ENCODE measurements around the gene PTPRJ.
A peak's percentile ranks its signal among the peaks of the same experiment; 100 is the strongest.
"Not testable (repeated sequence)": the region's sequence is repeated elsewhere in the genome, so short reads cannot be mapped to it uniquely, and the experiment has no call there.

The PTPRJ gene

DNA sequence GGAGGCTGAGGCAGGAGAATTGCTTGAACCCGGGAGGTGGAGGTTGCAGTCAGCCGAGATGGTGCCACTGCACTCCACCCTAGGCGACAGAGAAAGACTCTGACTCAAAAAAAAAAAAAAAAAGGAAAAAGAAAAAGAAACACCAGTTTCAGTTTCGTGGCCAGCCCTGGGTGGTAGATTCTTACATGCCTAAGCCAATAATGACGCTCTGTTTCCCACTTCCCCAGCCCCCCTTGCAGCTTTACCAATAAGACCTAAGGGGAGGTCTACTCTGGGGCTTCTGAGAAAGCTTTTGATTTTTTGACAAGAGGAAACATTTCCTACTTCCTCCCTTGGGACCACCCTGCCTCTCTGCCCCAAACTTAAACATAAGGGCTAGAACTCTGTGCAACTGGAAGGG lies 30.0 kb upstream of the PTPRJ start:
- Histone ChIP-seq H3K4me3 (replicated peaks; ENCODE audit: low read depth, low read length) (no peak overlapping the region), H3K27me3 (replicated peaks; ENCODE audit: control insufficient read depth, insufficient read depth, low read length) (no peaks in the 10 kb centered on the region), H3K36me3 (ENCODE audit: control insufficient read depth, insufficient read depth, low read length) (no peaks in the 10 kb centered on the region)
- no peak for TF ChIP-seq CTCF (IDR thresholded peaks at IDR 0.05; ENCODE audit: insufficient read depth, low read length, poor library complexity, severe bottlenecking)
- peak; percentile 58 for DNase-seq (ENCODE audit: extremely low read depth, insufficient read length)

GRCh38 chr11:47951504-47951903 lies 28.9 kb upstream of the PTPRJ start:
- H3K27me3 ChIP-seq (replicated peaks; ENCODE audit: control insufficient read depth, insufficient read depth, low read length); DNase-seq (ENCODE audit: extremely low read depth, insufficient read length); H3K4me3 ChIP-seq (replicated peaks; ENCODE audit: low read depth, low read length); H3K36me3 ChIP-seq (ENCODE audit: control insufficient read depth, insufficient read depth, low read length): not testable (repeated sequence)

GRCh38 chr11:47955061-47955755 lies 25.2 kb upstream of the PTPRJ start:
- DNase-seq (ENCODE audit: extremely low read depth, insufficient read length), result no peak
- Histone ChIP-seq H3K27me3 (replicated peaks; ENCODE audit: control insufficient read depth, insufficient read depth, low read length) (no peaks in the 10 kb centered on the region), H3K36me3 (ENCODE audit: control insufficient read depth, insufficient read depth, low read length) (no peaks in the 10 kb centered on the region), H3K4me3 (replicated peaks; ENCODE audit: low read depth, low read length) (no peak overlapping the region)
- TF ChIP-seq CTCF (IDR thresholded peaks at IDR 0.05; ENCODE audit: insufficient read depth, low read length, poor library complexity, severe bottlenecking), result no peak

DNA sequence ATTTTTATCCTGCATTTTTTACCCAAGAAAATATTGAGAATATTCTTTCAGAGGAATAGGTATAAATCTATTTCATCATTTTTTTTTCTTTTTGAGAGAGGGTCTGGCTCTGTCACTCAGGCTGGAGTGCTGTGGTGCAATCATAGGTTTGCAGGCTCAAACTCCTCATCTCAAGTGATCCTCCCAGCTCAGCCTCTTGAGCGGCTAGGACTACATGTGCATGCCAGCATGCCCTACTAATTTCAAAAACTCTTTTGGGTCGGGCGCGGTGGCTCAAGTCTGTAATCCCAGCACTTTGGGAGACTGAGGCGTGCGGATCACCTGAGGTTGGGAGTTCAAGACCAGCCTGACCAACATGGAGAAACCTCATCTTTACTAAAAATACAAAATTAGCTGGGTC lies 20.3 kb upstream of the PTPRJ start:
- Histone ChIP-seq H3K36me3 (ENCODE audit: control insufficient read depth, insufficient read depth, low read length) (no peaks in the 10 kb centered on the region), H3K4me3 (replicated peaks; ENCODE audit: low read depth, low read length) (no peak overlapping the region), H3K27me3 (replicated peaks; ENCODE audit: control insufficient read depth, insufficient read depth, low read length) (no peaks in the 10 kb centered on the region)
- TF ChIP-seq CTCF (IDR thresholded peaks at IDR 0.05; ENCODE audit: insufficient read depth, low read length, poor library complexity, severe bottlenecking), result no peak
- no peak for DNase-seq (ENCODE audit: extremely low read depth, insufficient read length)

GRCh38 chr11:47961383-47961782 lies 19.0 kb upstream of the PTPRJ start:
- Histone ChIP-seq H3K4me3 (replicated peaks; ENCODE audit: low read depth, low read length) (no peak overlapping the region), H3K27me3 (replicated peaks; ENCODE audit: control insufficient read depth, insufficient read depth, low read length) (no peaks in the 10 kb centered on the region), H3K36me3 (ENCODE audit: control insufficient read depth, insufficient read depth, low read length) (no peaks in the 10 kb centered on the region)
- no peak for DNase-seq (ENCODE audit: extremely low read depth, insufficient read length)
- no peak for TF ChIP-seq CTCF (IDR thresholded peaks at IDR 0.05; ENCODE audit: insufficient read depth, low read length, poor library complexity, severe bottlenecking)

- Histone ChIP-seq H3K4me3 (replicated peaks; ENCODE audit: low read depth, low read length) (no peak overlapping the region), H3K27me3 (replicated peaks; ENCODE audit: control insufficient read depth, insufficient read depth, low read length) (no peaks in the 10 kb centered on the region), H3K36me3 (ENCODE audit: control insufficient read depth, insufficient read depth, low read length) (no peaks in the 10 kb centered on the region)
- no peak for TF ChIP-seq CTCF (IDR thresholded peaks at IDR 0.05; ENCODE audit: insufficient read depth, low read length, poor library complexity, severe bottlenecking)
- no peak for DNase-seq (ENCODE audit: extremely low read depth, insufficient read length)
Observed at GRCh38 chr11:47964546-47964945, 15.8 kb upstream of the PTPRJ start.

Measured in GM06990 (cell line).